ENCODE data around the gene PHACTR1.

PHACTR1 gene

DNA sequence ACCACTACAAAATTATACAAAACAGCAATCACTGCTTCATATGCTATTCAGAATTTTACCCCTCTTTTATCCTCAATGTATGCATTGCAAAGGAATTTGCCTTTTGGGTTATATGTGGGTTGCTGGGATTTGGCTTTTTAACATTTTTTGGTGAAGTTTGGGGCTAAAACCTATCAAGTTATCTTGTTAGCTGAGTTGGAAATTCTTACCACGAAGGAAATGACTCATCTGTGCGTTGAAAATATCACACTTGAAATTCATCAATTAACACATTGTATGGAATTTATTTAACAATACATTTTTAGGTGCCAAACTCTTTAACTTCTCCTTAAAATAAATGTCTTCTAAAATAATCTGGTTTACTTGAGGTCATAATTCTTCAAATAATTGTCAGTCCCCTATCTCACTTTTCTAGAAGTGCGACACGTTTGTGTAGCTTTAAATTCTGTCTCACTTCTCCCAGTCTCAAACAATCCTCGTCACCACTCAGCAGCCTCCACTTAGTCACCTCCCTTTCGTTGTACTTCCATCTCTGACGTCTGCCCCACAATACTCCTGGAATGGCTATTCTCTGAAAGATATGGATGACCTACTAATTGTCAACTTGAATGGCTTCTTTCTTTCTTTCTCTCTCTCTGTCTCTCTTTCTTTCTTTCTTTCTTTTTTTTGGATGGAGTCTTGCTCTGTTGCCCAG is 88.5 kb downstream of the PHACTR1 start:
- no peaks in the 10 kb centered on the region for H3K4me1 Mint-ChIP-seq (ENCODE audit: low read depth)
- H3K27ac Mint-ChIP-seq, result no peak overlapping the region

GRCh38 chr6:12806136-12806535 is 89.6 kb downstream of the PHACTR1 start:
- H3K4me1 Mint-ChIP-seq (ENCODE audit: low read depth), result no peaks in the 10 kb centered on the region
- H3K9me3 Mint-ChIP-seq, result no peaks in the 10 kb centered on the region
- no peak overlapping the region for H3K4me3 Mint-ChIP-seq
- H3K36me3 Mint-ChIP-seq (ENCODE audit: low read depth), result no peaks in the 10 kb centered on the region
- peaks cover 16% of the 10 kb centered on the region for H3K27me3 Mint-ChIP-seq
- H3K27ac Mint-ChIP-seq, result no peak overlapping the region

More for the DNA sequence above, 88.5 kb downstream of the PHACTR1 start:
- Mint-ChIP-seq H3K9me3 (no peaks in the 10 kb centered on the region), H3K36me3 (ENCODE audit: low read depth) (no peaks in the 10 kb centered on the region), H3K27me3 (peaks cover 16% of the 10 kb centered on the region), H3K4me3 (no peak overlapping the region)

- Mint-ChIP-seq H3K9me3 (no peaks in the 10 kb centered on the region), H3K36me3 (ENCODE audit: low read depth) (no peaks in the 10 kb centered on the region), H3K4me3 (no peak overlapping the region), H3K27ac (no peak overlapping the region), H3K4me1 (ENCODE audit: low read depth) (no peaks in the 10 kb centered on the region), H3K27me3 (peaks cover 16% of the 10 kb centered on the region)
Measured at GRCh38 chr6:12806796-12807195, 90.2 kb downstream of the PHACTR1 start.

DNA sequence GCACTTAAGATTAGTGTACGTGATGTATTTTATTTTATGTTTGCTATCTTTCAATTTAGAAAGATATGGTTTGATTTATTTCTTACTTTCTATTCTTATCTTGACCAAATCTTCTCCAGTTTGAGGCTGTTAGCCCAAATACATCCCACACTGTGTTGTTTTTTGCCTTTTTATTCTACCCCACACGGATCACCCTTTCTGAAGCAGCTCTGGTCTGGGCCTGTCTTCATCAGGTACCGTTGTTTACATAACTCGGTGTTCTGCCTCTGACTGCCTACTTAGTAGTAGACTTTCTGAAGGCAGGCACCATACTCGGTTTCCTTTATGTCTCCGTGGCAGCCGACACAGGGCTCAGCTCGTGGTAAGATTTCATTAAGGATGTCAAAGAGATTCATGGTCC is 95.0 kb downstream of the PHACTR1 start:
- Mint-ChIP-seq H3K27me3 (peaks cover 6% of the 10 kb centered on the region), H3K4me3 (no peak overlapping the region), H3K36me3 (ENCODE audit: low read depth) (no peaks in the 10 kb centered on the region), H3K4me1 (ENCODE audit: low read depth) (no peaks in the 10 kb centered on the region), H3K27ac (no peak overlapping the region), H3K9me3 (no peaks in the 10 kb centered on the region)

GRCh38 chr6:12813321-12813720 is 96.8 kb downstream of the PHACTR1 start:
- Mint-ChIP-seq H3K36me3 (ENCODE audit: low read depth) (no peaks in the 10 kb centered on the region), H3K27ac (no peak overlapping the region), H3K4me1 (ENCODE audit: low read depth) (no peaks in the 10 kb centered on the region)

DNA sequence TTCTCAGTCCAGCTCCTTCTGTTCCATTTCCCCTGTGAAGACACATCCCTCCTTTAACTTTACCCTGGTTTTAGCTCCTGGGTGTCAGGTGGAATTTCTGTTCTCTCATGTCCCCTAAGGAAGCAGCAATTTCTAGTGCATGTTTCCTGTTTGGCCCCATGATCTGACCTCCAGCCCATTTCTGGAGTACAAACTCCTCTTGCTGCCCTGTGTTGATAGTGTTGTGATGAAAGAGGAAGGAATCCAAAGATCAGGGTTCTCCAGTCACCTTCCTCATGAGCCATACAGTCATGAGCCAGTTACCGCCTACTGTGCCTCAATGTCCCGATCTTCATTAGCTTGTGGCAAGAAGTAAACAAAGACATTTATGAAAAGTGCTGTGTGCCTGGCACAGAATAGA is 97.4 kb downstream of the PHACTR1 start:
- H3K36me3 Mint-ChIP-seq (ENCODE audit: low read depth), result no peaks in the 10 kb centered on the region
- no peaks in the 10 kb centered on the region for H3K9me3 Mint-ChIP-seq
- H3K4me3 Mint-ChIP-seq, result no peak overlapping the region
- H3K27me3 Mint-ChIP-seq, result peaks cover 12% of the 10 kb centered on the region
- no peak overlapping the region for H3K27ac Mint-ChIP-seq
- no peaks in the 10 kb centered on the region for H3K4me1 Mint-ChIP-seq (ENCODE audit: low read depth)

More at GRCh38 chr6:12813321-12813720, 96.8 kb downstream of the PHACTR1 start:
- Mint-ChIP-seq H3K9me3 (no peaks in the 10 kb centered on the region), H3K4me3 (no peak overlapping the region), H3K27me3 (peaks cover 11% of the 10 kb centered on the region)

DNA sequence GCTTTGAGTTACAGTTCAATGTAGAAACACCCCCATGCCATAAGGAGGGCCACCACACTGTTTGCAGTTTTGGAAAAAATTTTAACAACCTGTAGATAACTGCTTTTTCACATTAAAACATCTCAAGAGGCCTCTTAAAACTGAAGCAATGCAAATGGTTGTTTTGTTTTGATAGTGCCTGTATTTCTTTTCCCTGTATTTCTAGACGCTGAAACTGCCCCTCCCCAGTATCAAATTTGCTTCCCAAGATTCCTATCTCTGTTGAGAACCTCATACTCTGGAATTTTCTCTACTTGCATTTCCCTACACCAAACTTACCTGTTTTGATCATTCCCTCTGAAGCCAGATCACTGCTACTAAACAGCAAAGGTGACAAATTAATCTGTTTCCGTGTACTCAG is 98.5 kb downstream of the PHACTR1 start:
- Mint-ChIP-seq H3K27me3 (peaks cover 16% of the 10 kb centered on the region), H3K4me3 (no peak overlapping the region), H3K27ac (no peak overlapping the region), H3K36me3 (ENCODE audit: low read depth) (no peaks in the 10 kb centered on the region), H3K9me3 (no peaks in the 10 kb centered on the region), H3K4me1 (ENCODE audit: low read depth) (no peaks in the 10 kb centered on the region)

GRCh38 chr6:12815884-12816600 is 99.5 kb downstream of the PHACTR1 start:
- Mint-ChIP-seq H3K27ac (no peak overlapping the region), H3K4me1 (ENCODE audit: low read depth) (no peaks in the 10 kb centered on the region), H3K4me3 (no peak overlapping the region), H3K27me3 (peaks cover 19% of the 10 kb centered on the region), H3K36me3 (ENCODE audit: low read depth) (no peaks in the 10 kb centered on the region), H3K9me3 (no peaks in the 10 kb centered on the region)

- no peaks in the 10 kb centered on the region for H3K9me3 Mint-ChIP-seq
- H3K36me3 Mint-ChIP-seq (ENCODE audit: low read depth), result no peaks in the 10 kb centered on the region
- no peaks in the 10 kb centered on the region for H3K4me1 Mint-ChIP-seq (ENCODE audit: low read depth)
- H3K27ac Mint-ChIP-seq, result no peak overlapping the region
- H3K4me3 Mint-ChIP-seq, result no peak overlapping the region
- H3K27me3 Mint-ChIP-seq, result peaks cover 25% of the 10 kb centered on the region
Measured at GRCh38 chr6:12818324-12818723, 101.8 kb downstream of the PHACTR1 start.

GRCh38 chr6:12823847-12824246 is 107.3 kb downstream of the PHACTR1 start:
- H3K27ac Mint-ChIP-seq, result no peak overlapping the region
- peaks cover 18% of the 10 kb centered on the region for H3K27me3 Mint-ChIP-seq
- no peaks in the 10 kb centered on the region for H3K36me3 Mint-ChIP-seq (ENCODE audit: low read depth)
- no peak overlapping the region for H3K4me3 Mint-ChIP-seq
- H3K4me1 Mint-ChIP-seq (ENCODE audit: low read depth), result no peaks in the 10 kb centered on the region
- H3K9me3 Mint-ChIP-seq, result no peaks in the 10 kb centered on the region

GRCh38 chr6:12826584-12826983 is 110.0 kb downstream of the PHACTR1 start:
- no peak overlapping the region for H3K4me3 Mint-ChIP-seq
- no peaks in the 10 kb centered on the region for H3K36me3 Mint-ChIP-seq (ENCODE audit: low read depth)
- no peaks in the 10 kb centered on the region for H3K4me1 Mint-ChIP-seq (ENCODE audit: low read depth)
- no peaks in the 10 kb centered on the region for H3K9me3 Mint-ChIP-seq
- H3K27ac Mint-ChIP-seq, result no peak overlapping the region
- peaks cover 13% of the 10 kb centered on the region for H3K27me3 Mint-ChIP-seq

DNA sequence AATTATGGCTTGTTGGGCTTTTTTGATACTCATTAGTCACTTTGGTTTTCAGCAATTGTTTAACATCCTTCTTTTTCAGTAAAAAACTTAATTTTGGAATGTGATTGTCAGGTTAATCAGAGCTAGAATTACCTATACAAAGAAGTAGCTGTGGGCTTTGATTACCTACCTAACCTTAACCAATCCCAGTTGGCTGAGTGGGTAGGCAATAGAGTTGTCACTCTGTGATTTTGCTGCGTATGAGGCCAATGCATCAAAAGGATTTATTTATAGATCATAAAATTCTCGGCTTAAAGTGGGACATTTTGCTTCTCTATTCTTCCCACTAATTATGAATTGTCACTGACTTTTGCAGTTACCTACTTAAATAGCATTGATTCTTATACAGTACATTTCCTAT is 111.4 kb downstream of the PHACTR1 start:
- Mint-ChIP-seq H3K27me3 (peaks cover 8% of the 10 kb centered on the region), H3K36me3 (ENCODE audit: low read depth) (no peaks in the 10 kb centered on the region), H3K4me1 (ENCODE audit: low read depth) (no peaks in the 10 kb centered on the region), H3K9me3 (no peaks in the 10 kb centered on the region), H3K4me3 (no peak overlapping the region), H3K27ac (no peak overlapping the region)

- peaks cover 9% of the 10 kb centered on the region for H3K27me3 Mint-ChIP-seq
- H3K4me1 Mint-ChIP-seq (ENCODE audit: low read depth), result no peaks in the 10 kb centered on the region
- H3K27ac Mint-ChIP-seq, result no peak overlapping the region
- no peak overlapping the region for H3K4me3 Mint-ChIP-seq
- H3K9me3 Mint-ChIP-seq, result peaks cover 4% of the 10 kb centered on the region
- H3K36me3 Mint-ChIP-seq (ENCODE audit: low read depth), result no peaks in the 10 kb centered on the region
Measured at GRCh38 chr6:12832226-12832735, 115.7 kb downstream of the PHACTR1 start.

DNA sequence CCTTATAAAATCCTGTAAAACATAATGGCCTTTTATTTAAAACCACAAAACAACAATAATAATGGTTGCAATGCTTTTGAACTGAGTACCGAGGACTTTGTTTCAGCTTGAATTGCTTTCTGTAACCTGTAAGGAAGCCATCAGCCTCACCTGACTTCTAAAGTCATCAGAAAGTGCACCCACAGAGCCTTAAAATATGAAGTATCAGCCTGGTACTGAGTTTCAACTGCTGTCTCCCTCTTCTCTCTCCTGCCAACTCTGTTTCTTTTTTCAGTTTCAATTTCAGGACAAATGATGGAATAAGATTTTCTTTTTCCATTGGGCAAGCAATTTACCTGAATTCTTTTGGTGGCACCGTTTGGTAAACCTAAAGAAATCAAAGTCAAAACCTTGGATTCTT is 119.4 kb downstream of the PHACTR1 start:
- Mint-ChIP-seq H3K4me3 (no peak overlapping the region), H3K36me3 (ENCODE audit: low read depth) (no peaks in the 10 kb centered on the region), H3K27me3 (peaks cover 4% of the 10 kb centered on the region), H3K4me1 (ENCODE audit: low read depth) (no peaks in the 10 kb centered on the region), H3K9me3 (peaks cover 4% of the 10 kb centered on the region), H3K27ac (no peak overlapping the region)

DNA sequence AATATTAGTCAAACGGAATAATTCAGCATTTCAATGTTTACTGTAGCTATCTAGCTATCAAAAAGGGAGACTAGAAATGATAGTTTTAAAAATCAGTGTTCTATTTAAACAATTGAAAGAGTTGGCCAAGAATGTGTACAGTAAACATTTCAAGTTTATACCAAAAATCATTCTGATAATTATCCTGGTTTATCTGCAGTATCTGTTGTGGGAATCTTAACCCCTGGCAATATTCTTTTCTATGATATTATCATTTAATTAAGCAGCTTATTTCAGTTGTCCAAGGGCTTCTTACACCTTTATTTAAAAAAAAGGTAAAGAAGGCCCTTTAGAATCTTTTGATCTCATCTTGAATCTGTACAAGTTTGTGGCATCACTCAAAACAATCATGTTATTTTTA is 125.1 kb downstream of the PHACTR1 start:
- no peaks in the 10 kb centered on the region for H3K4me1 Mint-ChIP-seq (ENCODE audit: low read depth)
- peaks cover 3% of the 10 kb centered on the region for H3K27me3 Mint-ChIP-seq
- H3K4me3 Mint-ChIP-seq, result no peak overlapping the region
- peaks cover 4% of the 10 kb centered on the region for H3K9me3 Mint-ChIP-seq
- no peak overlapping the region for H3K27ac Mint-ChIP-seq
- no peaks in the 10 kb centered on the region for H3K36me3 Mint-ChIP-seq (ENCODE audit: low read depth)
